ENCODE measurements around the gene VANGL2. TPM values are rescaled to one million over a fixed set of nuclear protein-coding genes. Genes with fewer than 3 reads are reported as not detected.

Gene VANGL2
- total RNA-seq, 1 donor from 2014 or later, result 25.5 TPM

DNA sequence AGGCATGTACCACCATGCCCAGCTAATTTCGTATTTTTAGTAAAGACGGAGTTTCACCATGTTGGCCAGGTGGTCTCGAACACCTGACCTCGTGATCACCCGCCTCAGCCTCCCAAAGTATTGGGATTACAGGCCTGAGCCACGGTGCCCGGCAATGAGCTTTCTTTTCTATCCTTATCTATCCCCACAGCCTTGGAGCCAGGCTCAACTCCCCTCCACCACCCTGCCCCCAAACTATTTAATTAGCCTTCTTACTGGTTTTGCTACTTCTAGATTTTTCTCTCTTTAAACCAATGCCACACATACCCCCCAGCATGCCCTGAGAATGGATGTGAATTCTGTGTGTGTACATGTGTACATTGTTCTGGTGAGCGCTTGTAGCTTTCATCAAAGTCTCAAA is 5.7 kb upstream of the VANGL2 start:
- DNase-seq (ENCODE audit: low read depth) (no peak), FAIRE-seq (no peak)
- no peak overlapping the region for H3K4me2 ChIP-seq (ENCODE audit: low read length)
- no peak overlapping the region for H3K27ac ChIP-seq (ENCODE audit: low read depth, low read length)
- Mint-ChIP-seq H3K4me3 (ENCODE audit: unreplicated experiment) (no peak overlapping the region), H3K27ac (ENCODE audit: unreplicated experiment) (no peak overlapping the region), H3K36me3 (ENCODE audit: low read depth, unreplicated experiment) (peaks cover 2% of the 10 kb centered on the region), H3K27me3 (ENCODE audit: low read depth, unreplicated experiment) (peaks cover 15% of the 10 kb centered on the region), H3K9me3 (ENCODE audit: unreplicated experiment) (no peaks in the 10 kb centered on the region), H3K4me1 (ENCODE audit: low read depth, unreplicated experiment) (peaks cover 2% of the 10 kb centered on the region)
- TF ChIP-seq EZH2 (IDR thresholded peaks at IDR 0.05; ENCODE audit: insufficient read depth, low read length) (no peak), CTCF (IDR thresholded peaks at IDR 0.05; ENCODE audit: insufficient read depth, low read depth, low read length) (no peak)
- no peaks in the 10 kb centered on the region for H3K79me2 ChIP-seq (ENCODE audit: insufficient read depth, low read length)
- H3K27me3 ChIP-seq (ENCODE audit: insufficient read depth, low read length), result peaks cover 15% of the 10 kb centered on the region
- H3K4me1 ChIP-seq (ENCODE audit: insufficient read depth, low read length), result peaks cover 2% of the 10 kb centered on the region
- no peaks in the 10 kb centered on the region for H4K20me1 ChIP-seq (ENCODE audit: insufficient read depth, low read length)
- no peak overlapping the region for H2AFZ ChIP-seq (ENCODE audit: low read depth, low read length)
- no peak overlapping the region for H3K4me3 ChIP-seq (ENCODE audit: insufficient read depth, low read depth, low read length)
- H3K36me3 ChIP-seq (ENCODE audit: insufficient read depth, low read length), result no peaks in the 10 kb centered on the region
- no peaks in the 10 kb centered on the region for H3K9me3 ChIP-seq (ENCODE audit: insufficient read depth, low read depth, low read length)
- no peak overlapping the region for H3K9ac ChIP-seq (ENCODE audit: low read length)

DNA sequence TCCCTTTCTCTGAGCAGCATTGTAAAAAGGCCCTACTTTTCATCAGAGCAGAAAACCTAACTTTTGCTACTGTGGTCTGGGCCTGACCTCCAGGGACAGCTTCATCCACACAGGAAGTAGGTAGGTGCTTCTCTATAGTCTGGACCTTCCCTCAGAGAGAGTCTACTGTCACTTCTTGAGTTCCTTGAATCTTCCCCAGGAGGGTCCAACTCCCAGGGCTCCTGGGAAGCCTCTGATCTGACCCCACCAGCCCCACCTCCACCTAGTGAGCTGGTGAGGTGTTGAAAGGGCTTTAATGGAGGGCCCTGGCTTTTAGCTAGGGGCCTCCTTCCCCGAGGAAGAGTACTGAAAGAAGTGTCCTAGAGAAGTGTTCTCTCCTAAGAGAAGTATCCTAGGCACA is 2.7 kb upstream of the VANGL2 start:
- Mint-ChIP-seq H3K27me3 (ENCODE audit: low read depth, unreplicated experiment) (peaks cover 9% of the 10 kb centered on the region), H3K36me3 (ENCODE audit: low read depth, unreplicated experiment) (no peaks in the 10 kb centered on the region), H3K4me3 (ENCODE audit: unreplicated experiment) (no peak overlapping the region), H3K4me1 (ENCODE audit: low read depth, unreplicated experiment) (peaks cover 16% of the 10 kb centered on the region), H3K9me3 (ENCODE audit: unreplicated experiment) (no peaks in the 10 kb centered on the region), H3K27ac (ENCODE audit: unreplicated experiment) (no peak overlapping the region)
- Histone ChIP-seq H3K4me3 (ENCODE audit: insufficient read depth, low read depth, low read length) (no peak overlapping the region), H3K27me3 (ENCODE audit: insufficient read depth, low read length) (peaks cover 11% of the 10 kb centered on the region), H4K20me1 (ENCODE audit: insufficient read depth, low read length) (peaks cover 9% of the 10 kb centered on the region), H3K79me2 (ENCODE audit: insufficient read depth, low read length) (peaks cover 8% of the 10 kb centered on the region), H2AFZ (ENCODE audit: low read depth, low read length) (no peak overlapping the region), H3K9ac (ENCODE audit: low read length) (no peak overlapping the region), H3K4me2 (ENCODE audit: low read length) (no peak overlapping the region), H3K9me3 (ENCODE audit: insufficient read depth, low read depth, low read length) (no peaks in the 10 kb centered on the region), H3K36me3 (ENCODE audit: insufficient read depth, low read length) (no peaks in the 10 kb centered on the region), H3K4me1 (ENCODE audit: insufficient read depth, low read length) (peaks cover 13% of the 10 kb centered on the region), H3K27ac (ENCODE audit: low read depth, low read length) (no peak overlapping the region)
- TF ChIP-seq CTCF (IDR thresholded peaks at IDR 0.05; ENCODE audit: insufficient read depth, low read depth, low read length), result no peak
- TF ChIP-seq EZH2 (IDR thresholded peaks at IDR 0.05; ENCODE audit: insufficient read depth, low read length), result no peak
- DNase-seq (ENCODE audit: low read depth) (no peak), FAIRE-seq (no peak)

DNA sequence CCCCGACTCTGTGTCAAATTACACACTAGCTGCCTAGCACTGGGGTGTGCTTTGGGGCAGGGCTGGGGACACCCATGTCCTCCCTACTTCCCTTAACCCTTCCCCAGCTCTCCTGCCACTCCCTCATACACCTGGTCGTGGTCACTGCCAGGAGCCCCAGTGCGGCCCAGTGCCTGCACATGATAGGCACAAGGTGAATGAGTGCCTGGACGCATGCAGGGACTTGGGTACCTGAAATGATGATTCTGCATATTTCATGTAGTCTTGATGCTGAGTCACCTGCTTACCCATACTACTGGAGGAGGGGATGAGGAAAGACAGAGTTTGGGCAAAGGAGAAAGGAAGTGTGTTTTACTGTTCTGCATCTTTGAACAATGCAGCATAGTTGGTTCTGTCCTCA is 1.5 kb upstream of the VANGL2 start:
- H3K27ac Mint-ChIP-seq (ENCODE audit: unreplicated experiment), result no peak overlapping the region
- DNase-seq (ENCODE audit: low read depth) (no peak), FAIRE-seq (no peak)
- TF ChIP-seq EZH2 (IDR thresholded peaks at IDR 0.05; ENCODE audit: insufficient read depth, low read length) (no peak), CTCF (IDR thresholded peaks at IDR 0.05; ENCODE audit: insufficient read depth, low read depth, low read length) (no peak)
- H3K9me3 ChIP-seq (ENCODE audit: insufficient read depth, low read depth, low read length), result no peaks in the 10 kb centered on the region
- peaks cover 11% of the 10 kb centered on the region for H3K27me3 ChIP-seq (ENCODE audit: insufficient read depth, low read length)
- H4K20me1 ChIP-seq (ENCODE audit: insufficient read depth, low read length), result peaks cover 14% of the 10 kb centered on the region
- no peaks in the 10 kb centered on the region for H3K9me3 Mint-ChIP-seq (ENCODE audit: unreplicated experiment)
- H3K36me3 ChIP-seq (ENCODE audit: insufficient read depth, low read length), result no peaks in the 10 kb centered on the region
- H3K79me2 ChIP-seq (ENCODE audit: insufficient read depth, low read length), result peaks cover 13% of the 10 kb centered on the region
- H3K4me3 ChIP-seq (ENCODE audit: insufficient read depth, low read depth, low read length), result no peak overlapping the region
- no peak overlapping the region for H3K27ac ChIP-seq (ENCODE audit: low read depth, low read length)
- H3K4me1 ChIP-seq (ENCODE audit: insufficient read depth, low read length), result peaks cover 13% of the 10 kb centered on the region
- no peak overlapping the region for H3K9ac ChIP-seq (ENCODE audit: low read length)
- no peaks in the 10 kb centered on the region for H3K36me3 Mint-ChIP-seq (ENCODE audit: low read depth, unreplicated experiment)
- H3K27me3 Mint-ChIP-seq (ENCODE audit: low read depth, unreplicated experiment), result peaks cover 9% of the 10 kb centered on the region
- H3K4me3 Mint-ChIP-seq (ENCODE audit: unreplicated experiment), result peak overlapping the region; percentile 21
- peaks cover 26% of the 10 kb centered on the region for H3K4me1 Mint-ChIP-seq (ENCODE audit: low read depth, unreplicated experiment)
- H2AFZ ChIP-seq (ENCODE audit: low read depth, low read length), result no peak overlapping the region
- no peak overlapping the region for H3K4me2 ChIP-seq (ENCODE audit: low read length)

Measured in astrocyte (in vitro differentiated cells and primary cell).